Mesenteric fat pad (tissue), 1 donor: ENCODE measurements around the gene PECR. TPM values are rescaled to one million over a fixed set of nuclear protein-coding genes. Genes with fewer than 3 reads are reported as not detected.
"Not testable (repeated sequence)": the region's sequence is repeated elsewhere in the genome, so short reads cannot be mapped to it uniquely, and the experiment has no call there.

Experiments used
- DNase-seq: peaks from one replicate; pipeline ENCODE4 v3.0.0-alpha.2; 2020; ENCODE audit warnings: low spot score
- total RNA-seq: library from RNA; stranded (reverse); fragmentation: NEBNext Ultra II Directional; extraction: Animal tissue kit (Norgen Biotek cat#: 25700); gene quantifications from one replicate; pipeline ENCODE4 v1.2.1, GENCODE V29; 2021
- donor health status: DM: yes; HTN: yes; CAD: no.

PECR gene
- total RNA-seq, 1 donor from 2014 or later, result 32.4 TPM

DNA sequence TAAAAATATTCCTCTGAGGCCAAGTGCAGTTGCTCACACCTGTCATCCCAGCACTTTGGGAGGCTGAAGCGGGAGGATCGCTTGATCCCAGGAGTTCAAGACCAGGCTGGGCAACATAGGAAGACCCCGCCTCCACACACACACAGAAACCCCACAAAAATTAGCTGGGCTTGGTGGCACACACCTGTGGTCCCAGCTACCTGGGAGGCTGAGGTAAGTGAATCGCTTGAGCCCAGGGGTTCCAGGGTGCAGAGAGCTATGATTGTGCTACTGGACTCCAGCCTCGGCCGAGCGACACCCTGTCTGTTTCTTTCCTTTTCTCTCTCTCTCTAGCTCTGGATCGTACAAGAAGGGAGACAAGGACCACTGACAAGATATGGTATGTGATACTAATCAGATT is 25.7 kb upstream of the PECR start:
- DNase-seq, result no peak

DNA sequence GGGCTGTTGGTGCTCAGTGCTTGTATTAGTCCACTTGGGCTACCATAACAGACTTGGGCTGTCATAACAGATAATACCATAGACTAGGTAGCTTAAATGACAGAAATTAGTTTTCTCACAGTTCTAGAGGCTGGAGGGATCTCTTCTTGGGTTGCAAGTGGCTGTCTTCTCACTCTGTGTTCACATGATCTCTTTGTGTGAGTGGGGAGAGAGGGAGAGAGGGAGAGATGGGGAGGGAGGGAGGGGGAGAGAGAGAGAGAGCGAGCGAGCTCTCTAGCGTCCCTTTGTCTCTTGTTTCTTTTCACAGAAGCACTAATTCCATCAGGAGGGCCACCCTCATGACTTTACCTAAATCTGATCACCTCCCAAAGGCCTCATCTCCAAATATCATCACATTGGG is 23.1 kb upstream of the PECR start:
- DNase-seq, result no peak

DNA sequence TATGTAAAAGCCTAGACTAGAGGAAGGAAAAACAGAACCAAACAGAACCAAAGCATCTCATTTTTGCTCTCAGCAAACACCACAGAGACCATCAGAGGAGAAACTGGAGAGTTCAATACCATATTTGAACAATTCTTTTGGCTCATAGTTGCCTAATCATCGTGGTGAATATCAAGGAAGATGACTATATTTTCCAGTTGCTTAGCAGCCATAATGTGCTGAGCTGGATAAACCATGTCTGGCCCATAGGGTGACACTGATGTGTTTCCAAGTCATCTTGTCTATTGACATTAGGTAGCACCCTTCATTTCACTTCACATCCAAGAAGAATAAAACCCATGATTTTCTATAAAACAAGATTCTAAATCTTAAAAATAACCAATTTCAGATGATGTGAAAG is 21.6 kb upstream of the PECR start:
- DNase-seq, result no peak

DNA sequence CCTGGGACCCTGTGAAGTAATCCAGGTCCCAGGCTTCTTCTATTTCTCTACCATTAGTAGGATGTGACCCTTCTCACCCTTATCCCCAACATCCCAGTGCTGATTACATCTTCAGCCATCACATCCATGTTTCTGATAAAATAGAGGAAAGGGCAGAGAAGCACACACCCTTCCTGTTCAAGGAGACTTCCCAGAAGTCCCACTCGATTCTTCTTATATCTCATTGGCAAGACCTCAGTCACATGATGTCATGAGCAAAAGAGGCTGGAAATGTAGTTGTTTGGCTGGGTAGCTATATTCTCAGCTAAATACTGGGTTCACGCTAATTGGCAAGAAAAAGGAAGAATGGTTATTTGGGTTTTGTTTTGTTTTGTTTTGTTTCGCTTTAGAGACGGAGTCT is 19.5 kb upstream of the PECR start:
- DNase-seq, result no peak

DNA sequence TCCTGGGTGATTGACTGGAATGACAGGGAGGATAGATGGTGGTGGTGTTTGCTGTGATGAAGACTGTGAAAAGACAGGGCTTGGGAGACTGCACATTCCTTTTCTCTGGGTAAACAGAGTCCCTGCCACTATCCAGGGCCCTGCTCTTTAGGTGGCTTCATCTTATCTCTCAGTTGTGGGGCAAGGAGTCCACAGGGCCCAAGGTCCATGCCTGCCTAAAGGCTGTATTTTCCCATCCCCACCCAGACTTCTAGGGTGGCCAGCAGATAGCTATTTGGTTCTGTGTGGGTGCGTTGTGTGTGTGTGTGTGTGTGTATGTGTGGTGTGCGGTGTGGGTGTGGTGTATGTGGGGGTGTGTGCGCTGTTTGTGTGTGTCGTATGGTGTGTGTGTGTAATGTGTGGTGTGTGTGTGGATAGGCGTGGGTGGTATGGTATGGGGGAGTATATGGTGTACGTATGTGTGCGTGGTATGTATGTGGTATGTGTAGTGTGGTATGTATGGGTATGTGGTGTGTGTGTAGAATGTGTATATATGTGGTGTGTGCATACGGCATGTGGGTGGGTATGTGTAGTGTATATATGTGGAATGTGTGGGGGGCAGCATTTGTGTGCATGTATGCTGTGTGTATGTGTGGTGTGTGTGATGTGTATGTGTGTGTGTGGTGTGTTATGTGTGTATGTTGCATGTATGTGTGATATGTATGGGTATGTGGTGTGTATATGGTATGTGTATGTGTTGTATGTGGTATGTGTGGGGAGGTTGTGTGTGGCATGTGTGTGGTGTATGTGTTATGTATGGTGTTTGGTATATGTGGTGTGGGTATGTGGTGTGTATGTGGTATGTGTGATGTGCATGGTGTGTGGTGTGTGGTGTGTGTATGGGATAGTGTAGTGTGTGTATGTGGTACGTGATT is 17.1 kb upstream of the PECR start:
- DNase-seq, result no peak

DNA sequence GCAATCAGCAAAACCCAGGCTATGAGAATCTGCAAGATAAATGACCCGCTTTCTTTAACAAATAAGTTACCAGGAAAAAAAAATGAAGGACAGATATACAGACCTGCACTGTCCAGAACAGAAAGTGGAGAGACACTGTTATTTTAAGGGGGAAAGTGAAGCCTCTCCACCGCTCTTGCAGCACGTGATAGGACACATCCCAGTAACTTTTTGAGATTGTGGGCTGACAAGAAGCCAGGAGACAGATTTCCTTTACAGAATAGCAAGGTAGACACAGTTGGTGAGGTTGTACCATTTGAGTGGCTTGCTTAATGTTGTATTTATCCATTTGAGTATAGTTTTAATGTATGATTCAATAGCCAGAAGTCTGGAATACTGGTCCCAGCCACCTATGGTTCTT is 13.1 kb upstream of the PECR start:
- DNase-seq, result no peak

DNA sequence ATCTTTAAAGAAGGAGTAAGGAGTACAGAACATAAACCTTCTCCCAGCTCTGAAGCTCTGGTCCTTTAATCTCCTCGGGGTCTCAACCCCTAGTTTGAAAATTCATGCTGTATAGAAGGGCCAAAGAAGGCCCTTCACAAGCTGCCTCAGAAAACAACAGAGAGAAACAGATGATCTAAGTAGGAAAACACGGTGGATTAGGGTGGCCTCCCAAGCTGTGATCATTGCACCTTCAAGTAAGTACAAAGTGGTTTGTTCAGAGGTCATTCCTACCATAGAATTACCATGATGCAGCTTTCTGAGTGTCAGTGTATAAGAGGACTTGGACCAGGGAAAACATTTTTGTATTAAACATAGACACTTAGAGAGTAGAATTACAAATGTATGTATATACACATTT is 11.0 kb upstream of the PECR start:
- DNase-seq, result no peak

DNA sequence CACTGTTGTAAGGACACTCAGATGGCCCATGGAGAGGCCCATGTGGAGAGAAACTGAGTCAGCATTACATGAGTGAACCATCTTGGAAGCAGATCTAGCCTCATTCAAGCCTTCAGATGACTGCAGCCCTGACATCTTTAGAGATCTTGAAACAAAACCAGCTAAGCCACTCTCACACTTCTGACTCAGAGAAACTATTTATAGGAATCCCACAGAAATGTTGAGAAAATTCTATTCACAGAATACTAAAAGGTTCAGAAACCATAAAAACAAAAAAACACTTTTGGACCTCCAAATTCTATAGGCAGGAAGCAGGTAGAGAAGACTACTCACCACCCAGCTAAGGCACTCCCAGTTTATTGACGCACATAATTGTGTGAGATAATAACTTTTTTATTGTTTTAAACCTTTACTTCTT is 8.8 kb upstream of the PECR start:
- DNase-seq, result no peak

DNA sequence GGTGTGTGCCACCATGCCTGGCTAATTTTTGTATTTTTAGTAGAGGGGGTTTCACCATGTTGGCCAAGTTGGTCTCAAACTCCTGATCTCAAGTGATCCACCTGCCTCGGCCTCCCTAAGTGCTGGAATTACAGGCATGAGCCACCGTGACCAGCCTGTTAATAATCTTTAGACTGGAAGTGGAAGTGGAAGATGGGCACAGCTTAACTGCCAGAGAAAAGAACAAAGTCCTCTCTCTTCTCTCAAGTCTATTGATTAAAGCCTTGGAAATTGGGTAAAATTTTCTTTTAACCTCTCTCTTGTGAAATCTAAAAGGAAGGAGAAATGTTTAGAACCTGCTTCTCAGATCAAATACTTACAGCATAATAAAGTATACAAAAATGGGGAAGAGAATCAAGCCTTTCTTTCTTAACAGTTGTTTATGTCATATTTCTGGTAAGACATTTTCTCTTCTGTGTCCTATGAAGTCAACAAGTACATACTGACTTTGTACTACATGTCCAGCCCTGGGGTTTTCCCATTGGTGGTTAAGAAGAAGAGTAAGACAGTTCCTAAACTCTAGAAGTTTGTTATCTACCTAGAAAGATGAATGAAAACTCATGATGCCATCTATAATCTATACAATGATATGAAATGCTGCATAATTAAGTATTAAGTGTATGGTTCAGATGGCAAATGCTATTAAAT is 4.7 kb upstream of the PECR start:
- no peak for DNase-seq

DNA sequence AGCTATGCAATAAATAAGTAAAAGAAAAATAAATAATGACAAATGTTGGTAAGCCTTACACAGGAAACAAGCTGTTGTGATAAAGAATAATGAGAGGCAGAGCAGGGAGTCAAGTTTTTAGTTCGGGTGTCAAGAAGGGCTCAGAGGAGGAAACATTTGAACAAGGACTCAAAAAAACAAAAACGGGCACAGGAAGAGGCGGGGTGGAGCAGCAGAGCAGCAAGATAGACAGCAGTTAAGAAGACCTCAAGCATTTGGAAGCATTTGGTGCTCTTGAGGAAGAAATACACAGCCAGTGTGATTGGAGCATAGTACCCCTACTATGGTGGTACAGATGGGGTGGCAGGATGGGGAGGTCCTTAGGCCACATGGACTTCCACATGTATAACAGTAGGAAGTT is 2.9 kb upstream of the PECR start:
- no peak for DNase-seq

DNA sequence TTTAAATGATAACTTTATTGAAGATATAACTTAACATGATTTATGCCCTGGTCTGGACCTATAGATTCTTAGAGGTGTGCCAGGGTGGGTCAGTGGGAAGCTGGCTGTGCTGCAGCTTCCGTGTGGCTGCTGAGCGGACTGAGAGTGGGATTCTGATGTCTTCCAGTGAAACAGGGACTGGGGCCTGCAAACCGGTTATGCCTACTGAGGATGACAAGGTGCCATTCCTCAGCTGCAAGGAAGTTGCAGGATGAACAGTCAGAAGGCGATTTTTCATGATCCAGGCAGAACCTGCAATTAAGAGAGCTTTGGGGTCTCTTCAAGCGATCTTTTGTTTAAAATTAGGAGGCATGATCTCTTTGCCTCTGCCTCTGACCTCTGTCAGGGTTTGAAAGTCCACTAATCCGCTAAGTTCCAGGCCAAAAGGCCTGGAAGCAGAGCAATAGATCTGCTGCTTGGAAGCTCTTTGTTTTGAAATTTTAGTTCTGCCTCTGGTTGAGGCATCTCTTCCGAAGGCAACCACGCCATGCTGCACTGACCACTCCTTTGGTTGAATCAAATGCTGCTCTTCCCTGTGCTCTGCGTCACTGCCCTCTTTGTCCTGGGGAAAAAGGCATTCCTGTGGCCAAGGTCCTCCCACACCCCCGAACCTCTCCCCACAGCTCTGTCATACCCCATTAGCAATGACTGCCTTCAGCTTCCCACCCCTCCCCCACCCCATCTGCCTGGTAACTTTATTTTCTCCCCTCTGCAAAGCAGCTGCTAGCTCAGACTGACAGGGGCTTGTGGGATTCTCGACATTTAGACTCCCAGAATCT is 2.1 kb upstream of the PECR start:
- no peak for DNase-seq

DNA sequence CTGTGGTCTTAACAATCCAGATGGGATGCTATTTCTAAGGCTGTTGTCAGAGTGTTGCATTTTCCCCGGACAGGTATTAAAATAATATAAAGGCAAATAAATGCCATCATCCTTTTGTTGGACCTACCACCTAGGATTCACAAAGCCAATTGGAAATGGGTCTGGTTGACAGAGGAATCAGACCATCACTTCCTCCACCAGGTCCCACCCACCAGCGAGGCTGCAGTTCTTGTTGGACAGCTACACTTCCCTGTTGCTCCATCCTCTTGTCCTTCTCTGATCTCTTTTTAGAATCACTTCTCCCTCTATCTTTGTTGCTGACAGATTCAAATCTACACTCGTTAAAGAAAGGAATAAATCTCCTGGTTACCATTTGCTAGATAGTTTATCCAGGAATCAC is 1.2 kb upstream of the PECR start:
- DNase-seq, result no peak

DNA sequence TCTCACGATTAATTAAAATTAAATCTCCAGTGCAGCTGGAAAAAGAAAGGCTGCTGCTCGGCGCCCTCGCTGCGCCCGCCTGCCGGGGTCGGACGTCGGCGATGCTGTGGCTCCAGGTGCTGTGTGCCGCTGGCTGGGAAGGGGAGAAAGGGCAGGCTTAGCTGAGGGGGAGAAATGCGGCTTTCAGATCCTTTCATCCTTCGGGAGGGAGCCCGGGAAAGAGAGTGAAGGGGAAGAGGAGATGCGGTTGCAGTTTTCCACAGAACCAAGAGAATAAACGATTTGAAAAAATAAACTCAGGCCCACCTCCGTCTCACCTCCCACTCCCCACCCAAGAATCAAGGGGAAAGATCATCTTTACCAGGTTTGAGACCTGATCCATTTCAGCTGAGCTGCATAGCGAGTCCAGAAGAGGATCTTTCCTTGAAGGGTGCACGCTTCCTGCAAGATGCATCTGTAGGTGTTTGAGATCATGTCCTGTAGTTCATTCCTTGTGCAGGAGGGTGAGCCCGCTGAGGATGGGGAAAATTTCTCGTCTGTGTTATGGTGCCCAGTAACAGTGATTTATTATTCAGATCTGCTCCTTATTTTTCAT is 605 bp upstream of the PECR start:
- DNase-seq, result no peak

DNA sequence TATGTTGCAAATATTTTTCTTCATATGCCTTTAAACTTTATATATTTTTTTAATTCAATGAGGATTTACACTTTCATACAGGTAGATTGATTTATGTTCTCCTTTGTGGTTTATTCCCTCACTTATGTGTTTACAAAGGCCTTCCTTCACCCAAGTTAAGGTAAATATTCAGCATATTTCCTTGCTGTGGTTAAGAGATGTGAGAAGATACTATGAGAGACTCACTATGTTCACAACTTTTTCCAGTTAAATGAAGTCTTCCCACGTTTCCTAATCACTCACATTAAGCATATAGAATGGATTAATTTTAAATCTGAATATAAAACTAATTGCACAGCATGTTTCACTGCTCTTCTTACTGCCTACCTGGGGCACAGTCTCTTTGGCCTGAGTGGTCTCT is 597 bp downstream of the PECR start:
- DNase-seq, result no peak

DNA sequence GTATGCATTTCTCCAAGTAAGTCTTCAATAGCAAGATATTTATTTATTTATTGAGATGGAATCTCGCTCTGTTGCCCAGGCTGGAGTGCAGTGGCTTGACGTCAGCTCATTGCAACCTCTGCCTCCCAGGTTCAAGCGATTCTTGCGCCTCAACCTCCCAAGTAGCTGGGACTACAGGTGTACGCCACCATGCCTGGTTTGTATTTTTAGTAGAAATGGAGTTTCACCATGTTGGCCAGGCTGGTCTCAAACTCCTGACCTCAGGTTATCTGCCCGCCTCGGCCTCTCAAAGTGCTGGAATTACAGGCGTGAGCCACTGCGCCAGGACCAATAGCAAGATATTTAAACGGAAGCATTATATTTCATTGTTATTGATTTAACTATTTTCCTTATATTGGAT is 1.6 kb downstream of the PECR start:
- DNase-seq, result not testable (repeated sequence)

DNA sequence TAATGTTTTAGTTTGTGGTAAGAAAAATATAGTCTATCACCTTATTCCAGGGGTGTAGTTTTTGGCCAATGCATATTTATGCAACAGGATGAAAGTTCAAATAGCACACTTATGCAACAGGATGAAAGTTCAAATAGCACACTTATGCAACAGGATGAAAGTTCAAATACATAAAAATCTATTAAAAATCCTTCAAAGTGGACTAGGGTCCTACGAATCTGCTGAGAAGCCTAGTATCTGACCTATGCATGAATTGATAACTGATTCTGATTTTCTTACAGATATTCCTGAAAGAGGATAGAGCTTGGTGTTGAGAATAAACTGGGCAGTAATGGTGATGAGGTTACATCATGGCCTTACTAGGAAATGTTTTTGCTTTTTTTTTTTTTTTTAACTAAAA is 2.8 kb downstream of the PECR start:
- DNase-seq, result no peak

DNA sequence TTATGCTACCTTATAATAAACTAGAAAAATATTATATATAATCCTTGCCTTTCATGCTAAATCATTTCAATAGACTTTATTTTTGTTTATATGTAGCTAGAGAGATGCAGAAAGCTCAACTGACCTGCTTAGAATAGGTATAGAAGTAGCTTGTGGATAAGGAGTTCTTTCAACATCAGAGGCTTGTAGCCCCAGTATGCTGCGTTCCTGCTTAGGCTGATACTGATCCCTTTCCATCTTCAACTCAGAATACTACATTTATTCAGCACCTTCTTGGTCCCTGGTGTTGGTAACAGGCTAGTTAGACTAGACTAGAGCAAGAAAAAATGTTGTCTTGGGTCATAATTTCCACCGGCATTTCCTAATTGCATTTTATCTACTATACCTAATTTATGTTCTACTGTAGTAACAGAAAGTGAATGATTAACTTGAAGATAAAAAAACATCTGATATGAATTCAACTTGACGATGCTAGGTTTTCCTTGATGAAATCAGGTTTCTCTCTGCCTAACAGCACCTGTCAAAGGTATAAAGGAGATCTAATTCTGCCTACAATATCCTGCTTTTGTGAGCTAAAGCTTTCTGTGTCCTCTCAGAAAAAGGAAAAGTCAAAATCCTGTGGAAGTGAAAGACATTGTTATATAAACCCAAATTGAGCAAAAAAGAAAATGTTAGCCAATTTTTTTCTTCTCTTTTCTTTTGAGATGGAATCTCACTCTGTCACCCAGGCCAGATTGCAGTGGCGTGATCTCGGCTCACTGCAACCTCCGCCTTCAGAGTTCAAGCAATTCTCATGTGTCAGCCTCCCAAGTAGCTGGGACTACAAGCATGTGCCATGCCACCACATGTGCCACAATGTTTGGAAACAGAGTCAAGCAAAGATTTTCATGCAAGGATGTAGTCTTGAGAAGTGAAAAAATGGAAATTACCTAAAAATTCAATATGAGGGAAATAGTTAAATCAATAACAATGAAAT is 5.8 kb downstream of the PECR start:
- DNase-seq, result no peak

DNA sequence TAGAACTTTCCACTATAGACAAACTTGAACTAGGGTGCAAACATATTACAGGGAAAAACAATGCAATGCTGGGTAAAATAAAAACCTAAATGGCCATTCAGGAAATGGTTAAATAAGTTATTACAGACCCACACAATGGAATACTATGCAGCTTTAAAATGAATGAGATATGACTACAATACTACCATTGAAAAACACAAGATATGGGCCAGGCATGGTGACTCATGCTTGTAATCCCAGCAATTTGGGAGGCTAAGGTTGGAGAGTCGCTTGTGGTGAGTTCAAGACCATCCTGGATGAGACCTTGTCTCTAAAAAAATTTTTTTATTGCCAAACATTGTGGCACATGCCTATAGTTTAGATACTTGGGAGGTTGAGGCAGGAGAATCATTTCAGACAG is 6.8 kb downstream of the PECR start:
- DNase-seq, result no peak

DNA sequence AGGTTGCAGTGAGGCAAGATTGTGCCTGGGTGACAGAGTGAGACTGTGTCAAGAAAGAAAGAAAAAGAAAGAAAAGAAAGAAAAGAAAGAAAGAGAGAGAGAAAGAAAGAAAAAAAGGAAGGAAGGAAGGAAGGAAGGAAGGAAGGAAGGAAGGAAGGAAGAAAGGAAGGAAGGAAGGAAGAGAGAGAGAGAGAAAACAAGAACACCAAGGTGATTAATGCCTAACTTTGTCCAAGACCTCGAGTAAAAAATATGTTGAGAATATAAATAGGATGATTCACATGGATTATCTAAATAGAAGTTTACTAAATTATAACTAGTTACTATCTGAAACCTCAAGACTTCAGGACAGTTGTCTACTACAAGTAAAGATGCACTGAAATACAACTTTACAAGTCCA is 7.2 kb downstream of the PECR start:
- DNase-seq, result no peak

DNA sequence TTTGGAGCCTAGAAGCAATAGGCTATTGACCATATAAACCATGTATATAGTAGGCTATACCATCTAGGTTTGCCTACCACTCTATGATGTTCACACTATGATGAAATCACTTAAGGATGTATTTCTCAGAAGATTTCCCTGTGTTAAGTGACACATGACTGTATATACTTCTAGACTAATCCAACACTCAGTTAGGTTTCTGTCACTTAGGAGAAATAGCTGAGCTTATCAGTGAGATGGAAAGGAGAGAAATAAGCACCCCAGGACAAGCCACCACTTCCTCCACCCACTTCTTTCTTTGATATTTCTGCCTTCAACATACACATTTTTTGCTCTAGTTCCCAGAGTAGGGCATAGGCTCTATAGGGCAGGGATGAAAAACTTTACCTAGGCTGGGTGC is 7.8 kb downstream of the PECR start:
- DNase-seq, result no peak
